Parathyroid adenoma (tissue), 2 donors: ENCODE measurements around the gene PCDH9.

Experiments used
- H2AFZ ChIP-seq: fragments of 300-600 bp; sonication (generic); one replicate; pipeline ENCODE4 v1.7.0; 2017; ENCODE audit warnings: antibody characterized with exemption, mild to moderate bottlenecking
- H3K27ac ChIP-seq: fragments of 300-600 bp; sonication (generic); one replicate; pipeline ENCODE4 v1.7.0; 2017
- H3K27me3 ChIP-seq: fragments of 300-600 bp; sonication (generic); one replicate; pipeline ENCODE4 v1.7.0; 2017; ENCODE audit warnings: low read length; ENCODE audit not compliant: control insufficient read depth, insufficient read depth
- H3K36me3 ChIP-seq: fragments of 300-600 bp; sonication (generic); one replicate; pipeline ENCODE4 v1.7.0; 2017; ENCODE audit warnings: low read length; ENCODE audit not compliant: control insufficient read depth, insufficient read depth
- H3K4me1 ChIP-seq: fragments of 300-600 bp; sonication (generic); one replicate; pipeline ENCODE4 v1.7.0; 2017; ENCODE audit warnings: control low read depth
- H3K4me2 ChIP-seq: fragments of 300-600 bp; sonication (generic); one replicate; pipeline ENCODE4 v1.7.0; 2017; ENCODE audit warnings: low read length
- H3K4me3 ChIP-seq: fragments of 300-600 bp; sonication (generic); one replicate; pipeline ENCODE4 v1.7.0; 2017; ENCODE audit warnings: low read depth, low read length
- H3K79me2 ChIP-seq: fragments of 300-600 bp; sonication (generic); one replicate; pipeline ENCODE4 v1.7.0; 2017; ENCODE audit warnings: control low read depth
- H3K9ac ChIP-seq: fragments of 300-600 bp; sonication (generic); one replicate; pipeline ENCODE4 v1.7.0; 2017; ENCODE audit warnings: mild to moderate bottlenecking
- H3K9me3 ChIP-seq: fragments of 300-600 bp; sonication (generic); one replicate; pipeline ENCODE4 v1.7.0; 2017; ENCODE audit warnings: low read length; ENCODE audit not compliant: control insufficient read depth
- CTCF ChIP-seq: fragments of 300-600 bp; sonication (generic); IDR thresholded peaks from one replicate; pipeline ENCODE4 v1.7.0; 2017; ENCODE audit warnings: antibody characterized with exemption, mild to moderate bottlenecking
- donor health status: primary hyperparathyroidism.

The PCDH9 gene

GRCh38 chr13:67210208-67210607 lies 19.9 kb downstream of the PCDH9 start:
- no peak overlapping the region for H3K4me2 ChIP-seq
- no peak overlapping the region for H3K4me3 ChIP-seq
- H3K27ac ChIP-seq = no peak overlapping the region
- H2AFZ ChIP-seq = no peak overlapping the region
- H3K9ac ChIP-seq = no peak overlapping the region
- no peaks in the 10 kb centered on the region for H3K4me1 ChIP-seq
- H3K36me3 ChIP-seq = no peaks in the 10 kb centered on the region
- no peaks in the 10 kb centered on the region for H3K79me2 ChIP-seq
- no peak for TF ChIP-seq CTCF
- no peaks in the 10 kb centered on the region for H3K9me3 ChIP-seq
- H3K27me3 ChIP-seq = no peaks in the 10 kb centered on the region

GRCh38 chr13:67208552-67208951 lies 21.6 kb downstream of the PCDH9 start:
- Histone ChIP-seq H3K4me1 (no peaks in the 10 kb centered on the region), H3K9me3 (no peaks in the 10 kb centered on the region), H3K9ac (no peak overlapping the region), H3K79me2 (no peaks in the 10 kb centered on the region), H3K4me2 (no peak overlapping the region), H3K27ac (no peak overlapping the region), H3K4me3 (no peak overlapping the region), H3K36me3 (no peaks in the 10 kb centered on the region), H2AFZ (no peak overlapping the region), H3K27me3 (no peaks in the 10 kb centered on the region)
- no peak for TF ChIP-seq CTCF

GRCh38 chr13:67204764-67205163 lies 25.4 kb downstream of the PCDH9 start:
- no peaks in the 10 kb centered on the region for H3K79me2 ChIP-seq
- H2AFZ ChIP-seq = no peak overlapping the region
- H3K4me2 ChIP-seq = no peak overlapping the region
- no peak for TF ChIP-seq CTCF
- H3K27me3 ChIP-seq = no peaks in the 10 kb centered on the region
- H3K4me1 ChIP-seq = no peaks in the 10 kb centered on the region
- H3K27ac ChIP-seq = no peak overlapping the region
- H3K9me3 ChIP-seq = no peaks in the 10 kb centered on the region
- no peaks in the 10 kb centered on the region for H3K36me3 ChIP-seq
- no peak overlapping the region for H3K9ac ChIP-seq
- H3K4me3 ChIP-seq = no peak overlapping the region

- no peaks in the 10 kb centered on the region for H3K4me1 ChIP-seq
- no peaks in the 10 kb centered on the region for H3K36me3 ChIP-seq
- H3K9ac ChIP-seq = no peak overlapping the region
- H3K4me3 ChIP-seq = no peak overlapping the region
- TF ChIP-seq CTCF = no peak
- H3K9me3 ChIP-seq = no peaks in the 10 kb centered on the region
- H3K27ac ChIP-seq = no peak overlapping the region
- H2AFZ ChIP-seq = no peak overlapping the region
- no peaks in the 10 kb centered on the region for H3K79me2 ChIP-seq
- no peak overlapping the region for H3K4me2 ChIP-seq
- no peaks in the 10 kb centered on the region for H3K27me3 ChIP-seq
Observed at GRCh38 chr13:67200605-67201004, 29.5 kb downstream of the PCDH9 start.

- Histone ChIP-seq H3K4me1 (no peaks in the 10 kb centered on the region), H3K4me3 (no peak overlapping the region), H3K27ac (no peak overlapping the region), H3K9me3 (no peaks in the 10 kb centered on the region), H3K36me3 (no peaks in the 10 kb centered on the region), H3K79me2 (no peaks in the 10 kb centered on the region), H3K27me3 (no peaks in the 10 kb centered on the region), H3K4me2 (no peak overlapping the region), H2AFZ (no peak overlapping the region), H3K9ac (no peak overlapping the region)
- TF ChIP-seq CTCF = no peak
Observed at GRCh38 chr13:67200183-67200582, 30.0 kb downstream of the PCDH9 start.
